Activated T-helper 1 cell treated with anti-CD3 and anti-CD28 coated beads, Interleukin-12 subunit alpha, Interleukin-12 subunit beta, Interleukin-2, Interleukin-4 antibody, amounts not matched to agents 30 ng/mL and 10 ng/mL and 1 ng/mL, durations not matched to agents 14 hours and 24 hours and 36 hours (primary cell): Measurements from ENCODE around the gene ERGIC1. TPM values are rescaled to one million over a fixed set of nuclear protein-coding genes. Genes with fewer than 3 reads are reported as not detected.
A peak's percentile ranks its signal among the peaks of the same experiment; 100 is the strongest.

Experiments
- DNase-seq: peaks from one replicate; pipeline ENCODE4 v3.0.0; 2021; ENCODE audit warnings: low spot score
- H3K27ac Mint-ChIP-seq: one replicate; pipeline ENCODE4 v1.8.0; 2021; ENCODE audit warnings: mild to moderate bottlenecking, mixed read lengths
- H3K27me3 Mint-ChIP-seq: one replicate; pipeline ENCODE4 v1.8.0; 2022; ENCODE audit warnings: mild to moderate bottlenecking, moderate library complexity, mixed read lengths; ENCODE audit not compliant: insufficient read depth
- H3K36me3 Mint-ChIP-seq: one replicate; pipeline ENCODE4 v1.8.0; 2021; ENCODE audit warnings: low read depth, mixed read lengths
- H3K4me1 Mint-ChIP-seq: one replicate; pipeline ENCODE4 v1.8.0; 2021; ENCODE audit warnings: low read depth, mixed read lengths
- H3K4me3 Mint-ChIP-seq: one replicate; pipeline ENCODE4 v1.8.0; 2021; ENCODE audit warnings: mild to moderate bottlenecking, moderate library complexity, mixed read lengths
- H3K9me3 Mint-ChIP-seq: one replicate; pipeline ENCODE4 v1.8.0; 2021; ENCODE audit warnings: mixed read lengths
- intact Hi-C: fragments of 100-400 bp; cut with micrococcal nuclease; formaldehyde crosslinking; loops from one replicate; pipeline ENCODE4 v1.15.1; 2024
- total RNA-seq: library from RNA; stranded (reverse); gene quantifications from 2 replicates; pipeline ENCODE4 v1.2.3, GENCODE V29; 2022

ERGIC1 gene
- total RNA-seq, 1 donor from 2014 or later = 47.4 TPM

GRCh38 chr5:172971482-172971881 is 137.4 kb downstream of the ERGIC1 start:
- H3K27ac Mint-ChIP-seq = no peak overlapping the region
- peaks cover 8% of the 10 kb centered on the region for H3K36me3 Mint-ChIP-seq
- DNase-seq = no peak
- intact Hi-C loops = no loop called here
- H3K4me1 Mint-ChIP-seq = no peaks in the 10 kb centered on the region
- H3K9me3 Mint-ChIP-seq = no peaks in the 10 kb centered on the region
- no peak overlapping the region for H3K4me3 Mint-ChIP-seq
- peaks cover 3% of the 10 kb centered on the region for H3K27me3 Mint-ChIP-seq

GRCh38 chr5:172972552-172972951 is 138.5 kb downstream of the ERGIC1 start:
- Mint-ChIP-seq H3K9me3 (no peaks in the 10 kb centered on the region), H3K27me3 (peaks cover 4% of the 10 kb centered on the region), H3K27ac (no peak overlapping the region), H3K36me3 (peaks cover 8% of the 10 kb centered on the region), H3K4me1 (no peaks in the 10 kb centered on the region), H3K4me3 (no peak overlapping the region)
- intact Hi-C loops = no loop called here
- DNase-seq = no peak

GRCh38 chr5:172973127-172973916 is 139.3 kb downstream of the ERGIC1 start:
- no peak overlapping the region for H3K27ac Mint-ChIP-seq
- H3K4me1 Mint-ChIP-seq = no peaks in the 10 kb centered on the region
- no peak overlapping the region for H3K4me3 Mint-ChIP-seq
- H3K9me3 Mint-ChIP-seq = no peaks in the 10 kb centered on the region
- no peak for DNase-seq
- H3K27me3 Mint-ChIP-seq = peaks cover 4% of the 10 kb centered on the region
- intact Hi-C loops = no loop called here
- peaks cover 8% of the 10 kb centered on the region for H3K36me3 Mint-ChIP-seq

- Mint-ChIP-seq H3K27ac (no peak overlapping the region), H3K27me3 (peaks cover 4% of the 10 kb centered on the region), H3K4me3 (no peak overlapping the region), H3K9me3 (no peaks in the 10 kb centered on the region), H3K4me1 (no peaks in the 10 kb centered on the region), H3K36me3 (peaks cover 7% of the 10 kb centered on the region)
- intact Hi-C loops = no loop called here
- no peak for DNase-seq
These were observed 139.9 kb downstream of the ERGIC1 start for GRCh38 chr5:172973931-172974330.

- no peak for DNase-seq
- Mint-ChIP-seq H3K4me3 (no peak overlapping the region), H3K36me3 (no peaks in the 10 kb centered on the region), H3K9me3 (no peaks in the 10 kb centered on the region), H3K27ac (no peak overlapping the region), H3K27me3 (peaks cover 4% of the 10 kb centered on the region), H3K4me1 (no peaks in the 10 kb centered on the region)
- intact Hi-C loops = no loop called here
These were observed 141.2 kb downstream of the ERGIC1 start for GRCh38 chr5:172975289-172975688.

- H3K4me1 Mint-ChIP-seq = no peaks in the 10 kb centered on the region
- peaks cover 2% of the 10 kb centered on the region for H3K27me3 Mint-ChIP-seq
- intact Hi-C loops = loop anchor here (2.0 to 5.0 kb wide), 3 partner anchors 303 to 1592 kb away; partner anchors contain the start of genes BOD1 and NPM1
- DNase-seq = no peak
- no peaks in the 10 kb centered on the region for H3K9me3 Mint-ChIP-seq
- H3K4me3 Mint-ChIP-seq = no peak overlapping the region
- H3K27ac Mint-ChIP-seq = no peak overlapping the region
- H3K36me3 Mint-ChIP-seq = peaks cover 2% of the 10 kb centered on the region
These were observed 145.7 kb downstream of the ERGIC1 start for GRCh38 chr5:172979778-172980177.

- peaks cover 16% of the 10 kb centered on the region for H3K4me1 Mint-ChIP-seq
- H3K27ac Mint-ChIP-seq = no peak overlapping the region
- intact Hi-C loops = loop anchor here (5.0 kb wide), 2 partner anchors 635 to 1595 kb away; partner anchors contain the start of genes BOD1 and NPM1
- DNase-seq = no peak
- no peaks in the 10 kb centered on the region for H3K27me3 Mint-ChIP-seq
- no peak overlapping the region for H3K4me3 Mint-ChIP-seq
- no peaks in the 10 kb centered on the region for H3K9me3 Mint-ChIP-seq
- H3K36me3 Mint-ChIP-seq = peaks cover 14% of the 10 kb centered on the region
These were observed 147.9 kb downstream of the ERGIC1 start for GRCh38 chr5:172981931-172982330.

- H3K9me3 Mint-ChIP-seq = no peaks in the 10 kb centered on the region
These were observed 149.6 kb downstream of the ERGIC1 start, which contains the start of gene ATP6V0E1 for GRCh38 chr5:172983542-172984243. Gene ATP6V0E1, plus strand, starts transcription at chr5:172983771. Its CDS starts 90 bp downstream, at chr5:172983861.

GRCh38 chr5:172984244-172984953 is 150.3 kb downstream of the ERGIC1 start:
- intact Hi-C loops = loop anchor here (1.0 to 5.0 kb wide), 7 partner anchors 51 to 1597 kb away; partner anchors contain the start of genes BNIP1, BOD1, NPM1 and STC2
- peak; percentile 60 for DNase-seq
- H3K4me3 Mint-ChIP-seq = peak overlapping the region; percentile 96
- H3K9me3 Mint-ChIP-seq = no peaks in the 10 kb centered on the region
- H3K4me1 Mint-ChIP-seq = peaks cover 16% of the 10 kb centered on the region
- no peaks in the 10 kb centered on the region for H3K27me3 Mint-ChIP-seq
- H3K36me3 Mint-ChIP-seq = peaks cover 21% of the 10 kb centered on the region
- peak overlapping the region; percentile 98 for H3K27ac Mint-ChIP-seq

More at GRCh38 chr5:172983542-172984243, 149.6 kb downstream of the ERGIC1 start, which contains the start of gene ATP6V0E1:
- intact Hi-C loops = loop anchor here (1.0 to 5.0 kb wide), 8 partner anchors 24 to 1596 kb away; partner anchors contain the start of genes BNIP1, BOD1, NPM1 and RPL26L1
- Mint-ChIP-seq H3K4me3 (peak within 1 kb of the TSS; percentile 96), H3K36me3 (peaks cover 19% of the 10 kb centered on the region), H3K27me3 (no peaks in the 10 kb centered on the region), H3K27ac (peak within 1 kb of the TSS; percentile 98), H3K4me1 (peaks cover 16% of the 10 kb centered on the region)
- DNase-seq = peak; percentile 93

- Mint-ChIP-seq H3K27ac (peak overlapping the region; percentile 75), H3K9me3 (no peaks in the 10 kb centered on the region), H3K4me3 (peak overlapping the region; percentile 80), H3K4me1 (peaks cover 16% of the 10 kb centered on the region), H3K27me3 (no peaks in the 10 kb centered on the region), H3K36me3 (peaks cover 21% of the 10 kb centered on the region)
- intact Hi-C loops = no loop called here
- DNase-seq = no peak
These were observed 151.5 kb downstream of the ERGIC1 start for GRCh38 chr5:172985596-172985995.

- Mint-ChIP-seq H3K27me3 (no peaks in the 10 kb centered on the region), H3K4me3 (no peak overlapping the region), H3K27ac (no peak overlapping the region), H3K9me3 (no peaks in the 10 kb centered on the region), H3K4me1 (peaks cover 32% of the 10 kb centered on the region), H3K36me3 (peaks cover 37% of the 10 kb centered on the region)
- intact Hi-C loops = no loop called here
- DNase-seq = no peak
These were observed 154.2 kb downstream of the ERGIC1 start for GRCh38 chr5:172988276-172988675.

- Mint-ChIP-seq H3K4me3 (no peak overlapping the region), H3K36me3 (peaks cover 37% of the 10 kb centered on the region), H3K4me1 (peaks cover 33% of the 10 kb centered on the region), H3K27me3 (no peaks in the 10 kb centered on the region), H3K9me3 (no peaks in the 10 kb centered on the region), H3K27ac (no peak overlapping the region)
- intact Hi-C loops = no loop called here
- DNase-seq = no peak
These were observed 156.7 kb downstream of the ERGIC1 start for GRCh38 chr5:172990776-172991175.
